K562 (cell line): ENCODE measurements around the gene PNKD. TPM values are rescaled to one million over a fixed set of nuclear protein-coding genes. Genes with fewer than 3 reads are reported as not detected.

ENCODE experiments used
- ATAC-seq: fragments of 200-7000 bp; cut with Tn5 transposase; 3 replicates; pipeline ENCODE4 v1.9.1; 2020; ENCODE audit warnings: moderate library complexity
- BruUV-seq: library from RNA; stranded (reverse); fragments of 400-500 nt; replicated peaks from 2 replicates; lab custom pipeline; 2021; lab: Mats Ljungman, UMichigan
- CTCF ChIA-PET: fragments of 300-600 bp; formaldehyde crosslinking; extraction: SDS; loops from one replicate; lab custom pipeline; 2021; ENCODE audit warnings: low intra/inter-chr PET ratio; lab: Yijun Ruan, JAX
- POLR2A ChIA-PET: fragments of 300-600, 350-650 bp; sonication (Branson Sonifier 250); formaldehyde crosslinking; extraction: SDS; loops from one replicate; lab custom pipeline; 2021; ENCODE audit warnings: antibody characterized with exemption, inconsistent platforms; lab: Yijun Ruan, JAX
- DNase-seq, 4 experiments: peaks; one replicate each; pipeline versions ENCODE4 v3.0.0 to v3.0.0-alpha.2; 2011 to 2018; ENCODE audit warnings: low spot score in 3 of 4, mixed read lengths in 3 of 4; ENCODE audit errors: extremely low read depth in 1 of 4
- FAIRE-seq: peaks from 2 replicates; lab custom pipeline; 2011; peaks lifted over from hg19 to GRCh38; lab: Jason Lieb, UNC
- H2AFZ ChIP-seq: 2 replicates; pipeline ENCODE4 v1.6.0; 2011; ENCODE audit warnings: low read depth, low read length, control low read depth, inconsistent platforms
- H3K27ac ChIP-seq: fragments of 200-600 bp; 3 replicates; pipeline ENCODE4 v1.8.0; 2011; ENCODE audit warnings: low read depth, mild to moderate bottlenecking, control low read depth, inconsistent platforms, low read length, moderate library complexity, mixed read lengths; ENCODE audit errors: extremely low read depth
- H3K27me3 ChIP-seq, 2 experiments: fragments of 300-600 bp in 1 of 2; 2 replicates in 1 of 2; 3 replicates in 1 of 2; pipeline versions ENCODE4 v1.6.0 to v1.8.0; 2011; ENCODE audit warnings: inconsistent platforms in 2 of 2, low read length in 2 of 2, mild to moderate bottlenecking in 1 of 2, mixed read lengths in 1 of 2, moderate library complexity in 1 of 2; ENCODE audit not compliant: control insufficient read depth in 2 of 2, insufficient read depth in 2 of 2
- H3K36me3 ChIP-seq: fragments of 300-600 bp; 3 replicates; pipeline ENCODE4 v1.8.0; 2011; ENCODE audit warnings: mild to moderate bottlenecking, low read length, inconsistent platforms; ENCODE audit not compliant: control insufficient read depth, insufficient read depth
- H3K4me1 ChIP-seq, 2 experiments: fragments of 200-600 bp in 1 of 2; replicated peaks in 1 of 2; 2 replicates in 1 of 2; 3 replicates in 1 of 2; pipeline versions ENCODE4 v1.5.1 to v1.8.0; 2011; ENCODE audit warnings: inconsistent platforms in 2 of 2, low read length in 2 of 2, mild to moderate bottlenecking in 1 of 2, mixed read lengths in 1 of 2, moderate library complexity in 1 of 2; ENCODE audit not compliant: control insufficient read depth in 2 of 2, insufficient read depth in 2 of 2
- H3K4me2 ChIP-seq: 2 replicates; pipeline ENCODE4 v1.6.1; 2011; ENCODE audit warnings: low read length, control low read depth, inconsistent platforms, mixed read lengths; ENCODE audit not compliant: insufficient read depth
- H3K4me3 ChIP-seq: fragments of 200-600 bp; sonication (generic), shearing (Covaris generic); 2 replicates; pipeline ENCODE4 v1.5.1; 2016; ENCODE audit warnings: control low read depth, inconsistent platforms
- H3K79me2 ChIP-seq: fragments of 200-600 bp; 3 replicates; pipeline ENCODE4 v1.8.0; 2011; ENCODE audit warnings: low read length, inconsistent platforms; ENCODE audit not compliant: control insufficient read depth, insufficient read depth
- H3K9ac ChIP-seq, 2 experiments: 2 replicates each; pipeline versions ENCODE4 v1.6.0 to v1.6.1; 2011; ENCODE audit warnings: low read depth in 2 of 2, low read length in 2 of 2, control low read depth in 1 of 2, inconsistent platforms in 1 of 2, mild to moderate bottlenecking in 1 of 2, mixed read lengths in 1 of 2; ENCODE audit not compliant: insufficient read depth in 1 of 2
- H3K9me1 ChIP-seq: one replicate; pipeline ENCODE4 v1.6.0; 2011; ENCODE audit warnings: inconsistent platforms, mild to moderate bottlenecking, low read length, moderate library complexity; ENCODE audit not compliant: control insufficient read depth, insufficient read depth
- H3K9me3 ChIP-seq: replicated peaks from 2 replicates; pipeline ENCODE4 v1.5.1; 2011; ENCODE audit warnings: low read depth, low read length, inconsistent platforms; ENCODE audit not compliant: control insufficient read depth, insufficient read depth
- H4K20me1 ChIP-seq: replicated peaks from 2 replicates; pipeline ENCODE4 v1.6.1; 2011; ENCODE audit warnings: low read length, inconsistent platforms, mixed read lengths; ENCODE audit not compliant: control insufficient read depth, insufficient read depth
- CBX3 ChIP-seq, 2 experiments: IDR thresholded peaks; 1 replicate in 1 of 2; 2 replicates in 1 of 2; pipeline ENCODE4 v1.6.1; 2012; ENCODE audit warnings: inconsistent platforms in 2 of 2, low read length in 2 of 2, borderline replicate concordance in 1 of 2, control low read depth in 1 of 2
- CREB1 ChIP-seq, 2 experiments: sonication (generic) in 1 of 2; formaldehyde crosslinking in 1 of 2; IDR thresholded peaks; 2 replicates each; pipeline versions ENCODE4 v1.6.1 to v1.8.0; 2012 to 2022; ENCODE audit warnings: inconsistent platforms in 1 of 2, mild to moderate bottlenecking in 1 of 2, missing genetic modification reagents in 1 of 2, moderate library complexity in 1 of 2
- EGR1 ChIP-seq: fragments of 450-650 bp; conservative IDR thresholded peaks from 2 replicates; pipeline ENCODE4 v1.6.1; 2017; ENCODE audit warnings: mild to moderate bottlenecking
- GATAD2B ChIP-seq: fragments of 450-650 bp; IDR thresholded peaks from 2 replicates; pipeline ENCODE4 v1.6.1; 2017; ENCODE audit warnings: mild to moderate bottlenecking, borderline replicate concordance
- MAFF ChIP-seq: IDR thresholded peaks from 2 replicates; pipeline ENCODE4 v1.6.1; 2012; ENCODE audit warnings: low read length, improper control_type of control experiment
- PYGO2 ChIP-seq: fragments of 450-650 bp; IDR thresholded peaks from 2 replicates; pipeline ENCODE4 v1.6.1; 2016; ENCODE audit warnings: mild to moderate bottlenecking, missing genetic modification characterization, moderate library complexity, missing compliant biosample characterization
- SIRT6 ChIP-seq: IDR thresholded peaks from one replicate; pipeline ENCODE4 v1.6.1; 2012; ENCODE audit warnings: low read depth, mild to moderate bottlenecking, control low read depth, inconsistent platforms, low read length, moderate library complexity
- ZBTB33 ChIP-seq: sonication (generic); formaldehyde crosslinking; IDR thresholded peaks from 2 replicates; pipeline ENCODE4 v1.8.1; 2023; ENCODE audit warnings: mild to moderate bottlenecking, missing genetic modification reagents
- ZNF511 ChIP-seq: sonication (generic); formaldehyde crosslinking; IDR thresholded peaks from 2 replicates; pipeline ENCODE4 v1.8.0; 2022; ENCODE audit warnings: mild to moderate bottlenecking, missing genetic modification reagents
- WGBS: fragments of 100-300 bp; shearing (Covaris generic); methylation state at CpG from one replicate; pipeline ENCODE4 v1.1.6; 2016; ENCODE audit warnings: low coverage, mixed read lengths; ENCODE audit not compliant: insufficient coverage; ENCODE audit errors: missing lambda C conversion rate; 5-methylcytosine and 5-hydroxymethylcytosine counted together
- in situ Hi-C: fragments of 300-500 bp; cut with MboI; formaldehyde crosslinking; loops from 4 replicates; pipeline ENCODE4 v1.15.0; 2018; ENCODE audit warnings: inconsistent platforms, mixed read lengths
- intact Hi-C: fragments of 100-400 bp; cut with micrococcal nuclease; formaldehyde crosslinking; loops from 2 replicates; pipeline ENCODE4 v1.14.2; 2022
- polyA plus RNA-seq, 8 experiments: library from polyadenylated mRNA; depleted of rRNA in 4 of 8; stranded (reverse) in 5 of 8; unstranded in 3 of 8; fragments of >200 nt; fragmentation: Nextera tagmentation in 2 of 8; fragmentation: Illumina TruSeq in 1 of 8; extraction: Ambion mirVana in 2 of 8; extraction: Trizol in 1 of 8; gene quantifications; 2 replicates each; pipeline versions ENCODE4 v1.2.1 to v1.2.3, GENCODE V29; 2011 to 2014; ENCODE audit warnings: inconsistent platforms in 1 of 8, missing spikeins in 1 of 8
- total RNA-seq, 7 experiments: library from RNA; depleted of rRNA in 6 of 7; stranded (reverse); fragments of >200 nt in 6 of 7; fragmentation: Illumina TruSeq in 2 of 7; extraction: Trizol in 2 of 7; gene quantifications; 2 replicates each; pipeline versions ENCODE4 v1.2.1 to v1.2.3, GENCODE V29; 2011 to 2021; ENCODE audit warnings: low replicate concordance in 1 of 7

Gene PNKD
- total and polyA plus RNA-seq, 9 of the 15 experiments (the other 6 are each of a cell fraction or from before 2014, with no cell fraction given): 26.0 to 105 (median 60.1) TPM

DNA sequence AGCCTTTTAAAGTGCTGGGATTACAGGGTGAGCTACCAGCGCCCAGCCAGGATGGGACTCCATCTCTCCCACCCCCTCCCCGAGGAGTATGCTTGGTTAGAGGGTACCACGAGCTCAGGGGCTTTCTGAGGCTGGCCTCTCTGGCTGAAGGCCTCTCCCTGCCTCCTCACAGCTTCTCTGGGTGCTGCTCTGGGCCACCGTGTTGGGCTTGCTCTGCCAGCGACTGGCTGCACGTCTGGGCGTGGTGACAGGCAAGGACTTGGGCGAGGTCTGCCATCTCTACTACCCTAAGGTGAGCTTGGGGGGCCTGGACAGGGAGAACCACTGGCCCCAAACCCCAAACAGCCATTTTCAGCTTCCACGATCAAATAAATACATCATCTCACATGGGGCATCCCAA lies 114.7 kb downstream of the PNKD start:
- Histone ChIP-seq H2AFZ (no peak overlapping the region), H4K20me1 (no peaks in the 10 kb centered on the region), H3K4me1 (peaks cover 7 to 16% of the 10 kb centered on the region in 2 experiments; a peak in 4 of 5 replicates), H3K79me2 (no peaks in the 10 kb centered on the region), H3K9me3 (no peaks in the 10 kb centered on the region), H3K9ac (no peak overlapping the region), H3K4me3 (no peak overlapping the region), H3K27ac (no peak overlapping the region), H3K27me3 (no peaks in the 10 kb centered on the region), H3K36me3 (no peaks in the 10 kb centered on the region), H3K9me1 (no peaks in the 10 kb centered on the region), H3K4me2 (no peak overlapping the region)
- no peak for ATAC-seq
- CTCF ChIA-PET: no interaction called here
- BruUV-seq: no TSS peak
- POLR2A ChIA-PET: interaction anchor here (0.7 to 1.4 kb wide), 2 partner anchors 9 to 212 kb away, joined by 3 to 4 read pairs; no protein-coding TSS in a partner anchor
- 52% methylated on average over 5 of the region's 9 CpGs for WGBS
- intact Hi-C loops: no loop called here
- in situ Hi-C loops: no loop called here
- no peak for DNase-seq
- FAIRE-seq: no peak
- TF ChIP-seq SIRT6: no peak

GRCh38 chr2:218386505-218387368 lies 116.4 kb downstream of the PNKD start:
- Histone ChIP-seq H2AFZ (0 out of 2 replicates have a peak overlapping the region, but pooled peaks have one; percentile 19), H3K4me3 (no peak overlapping the region), H3K9me1 (no peaks in the 10 kb centered on the region), H3K9me3 (no peaks in the 10 kb centered on the region), H3K9ac (peak overlapping the region in 1 of 2 experiments; percentile 71; a peak in 2 of 4 replicates), H3K27ac (no peak overlapping the region), H3K79me2 (no peaks in the 10 kb centered on the region), H3K4me1 (peaks cover 7 to 20% of the 10 kb centered on the region in 2 experiments; a peak in 4 of 5 replicates), H3K4me2 (no peak overlapping the region), H4K20me1 (no peaks in the 10 kb centered on the region), H3K27me3 (no peaks in the 10 kb centered on the region), H3K36me3 (no peaks in the 10 kb centered on the region)
- BruUV-seq: no TSS peak
- ChIA-PET CTCF (no interaction called here), POLR2A (interaction anchor here (0.7 to 1.2 kb wide), 2 partner anchors 54 to 184 kb away, joined by 3 to 5 read pairs; no protein-coding TSS in a partner anchor)
- intact Hi-C loops: no loop called here
- in situ Hi-C loops: no loop called here
- DNase-seq: no peak
- ATAC-seq: peak; percentile 12; the same call in 2 of the 3 replicates
- WGBS: 59% methylated on average over 16 of the region's 23 CpGs
- no peak for FAIRE-seq
- TF ChIP-seq GATAD2B: no peak
- TF ChIP-seq CBX3 (IDR thresholded peaks at IDR 0.05; ENCODE audit: borderline replicate concordance in 1 of 2, low read length in 2 of 2): no peak
- TF ChIP-seq PYGO2 (tag): no peak
- no peak for TF ChIP-seq EGR1
- TF ChIP-seq ZBTB33 (CRISPR knock-in tag): no peak
- no peak for TF ChIP-seq MAFF
- TF ChIP-seq ZNF511 (CRISPR knock-in tag): no peak
- TF ChIP-seq CREB1 (IDR thresholded peaks at IDR 0.05): no peak
- TF ChIP-seq CREB1 (CRISPR knock-in tag; IDR thresholded peaks at IDR 0.05): no peak
